A549 (cell line): Measurements from ENCODE around the gene NAA30. TPM values are rescaled to one million over a fixed set of nuclear protein-coding genes. Genes with fewer than 3 reads are reported as not detected.

Source experiments
- ATAC-seq, 2 experiments: fragments of 200-7000 bp in 1 of 2; fragments of >200 bp in 1 of 2; cut with Nextera tagmentation in 1 of 2; cut with Tn5 transposase in 1 of 2; 3 replicates each; pipeline versions ENCODE4 v1.8.0 to v1.9.1; 2018 to 2020; ENCODE audit warnings: mild to moderate bottlenecking in 1 of 2, moderate library complexity in 1 of 2
- CTCF ChIA-PET: fragments of 300-600 bp; sonication (Branson Sonifier 250); formaldehyde crosslinking; extraction: SDS; loops from one replicate; lab custom pipeline; 2021; ENCODE audit warnings: antibody characterized with exemption, inconsistent platforms; lab: Yijun Ruan, JAX
- POLR2A ChIA-PET: fragments of 350-600 bp; formaldehyde crosslinking; extraction: SDS; loops from one replicate; lab custom pipeline; 2021; ENCODE audit warnings: antibody characterized with exemption, inconsistent platforms; lab: Yijun Ruan, JAX
- DNase-seq, 2 experiments: peaks; one replicate each; pipeline versions ENCODE4 v3.0.0 to v3.0.0-alpha.2; 2011 to 2016; ENCODE audit warnings: low read depth in 1 of 2, low spot score in 1 of 2
- FAIRE-seq: peaks from 2 replicates; lab custom pipeline; 2011; peaks lifted over from hg19 to GRCh38; lab: Jason Lieb, UNC
- H3K27ac ChIP-seq, 2 experiments: fragments of >200 bp; sonication (Bioruptor Twin); formaldehyde crosslinking; 3 replicates each; pipeline ENCODE4 v1.5.1; 2016 to 2017
- H3K4me1 ChIP-seq: fragments of >200 bp; sonication (Bioruptor Twin); formaldehyde crosslinking; 3 replicates; pipeline ENCODE4 v1.6.1; 2016
- H3K4me2 ChIP-seq: fragments of >200 bp; sonication (Bioruptor Twin); formaldehyde crosslinking; 3 replicates; pipeline ENCODE4 v1.6.1; 2016
- H3K4me3 ChIP-seq: fragments of >200 bp; sonication (Bioruptor Twin); formaldehyde crosslinking; 3 replicates; pipeline ENCODE4 v1.5.1; 2016
- H3K9me3 ChIP-seq: fragments of >200 bp; sonication (Bioruptor Twin); formaldehyde crosslinking; 3 replicates; pipeline ENCODE4 v1.6.1; 2016
- CHD2 ChIP-seq: fragments of 150-350 bp; IDR thresholded peaks from 2 replicates; pipeline ENCODE4 v1.6.1; 2014; ENCODE audit warnings: low read length; ENCODE audit not compliant: partially characterized antibody
- CHD4 ChIP-seq: fragments of 200-600 bp; sonication (generic); IDR thresholded peaks from 2 replicates; pipeline ENCODE4 v1.6.1; 2016; ENCODE audit warnings: antibody characterized with exemption, mild to moderate bottlenecking, borderline replicate concordance
- ESRRA ChIP-seq: fragments of 150-350 bp; IDR thresholded peaks from 2 replicates; pipeline ENCODE4 v1.6.1; 2014; ENCODE audit warnings: mild to moderate bottlenecking, low read length, borderline replicate concordance
- FOSL2 ChIP-seq, 2 experiments: fragments of 450-650 bp in 1 of 2; fragments of >200 bp in 1 of 2; sonication (Bioruptor Twin) in 1 of 2; formaldehyde crosslinking; IDR thresholded peaks; 2 replicates each; pipeline versions ENCODE4 v1.5.0 to v1.6.1; 2016 to 2020; ENCODE audit warnings: mild to moderate bottlenecking in 1 of 2, moderate library complexity in 1 of 2
- GATA3 ChIP-seq: IDR thresholded peaks from 2 replicates; pipeline ENCODE4 v1.6.1; 2012; ENCODE audit warnings: borderline replicate concordance
- HOXA7 ChIP-seq: fragments of 250-450 bp; sonication (Bioruptor Pico); IDR thresholded peaks from 2 replicates; pipeline ENCODE4 v1.5.0; 2020; ENCODE audit warnings: mild to moderate bottlenecking, moderate library complexity
- HOXB13 ChIP-seq: fragments of 250-450 bp; sonication (Bioruptor Pico); IDR thresholded peaks from 2 replicates; pipeline ENCODE4 v1.5.0; 2020; ENCODE audit warnings: low read depth, mild to moderate bottlenecking, moderate library complexity
- HOXB5 ChIP-seq: fragments of 250-450 bp; sonication (Bioruptor Pico); IDR thresholded peaks from 2 replicates; pipeline ENCODE4 v1.5.0; 2020; ENCODE audit warnings: mild to moderate bottlenecking, moderate library complexity
- JUN ChIP-seq, 2 experiments: fragments of >200 bp; sonication (Bioruptor Twin); formaldehyde crosslinking; IDR thresholded peaks; 2 replicates in 1 of 2; 3 replicates in 1 of 2; pipeline ENCODE4 v1.6.1; 2016 to 2017
- JUNB ChIP-seq: fragments of >200 bp; sonication (Bioruptor Twin); formaldehyde crosslinking; IDR thresholded peaks from 2 replicates; pipeline ENCODE4 v1.6.1; 2016
- NFE2L2 ChIP-seq: fragments of 150-350 bp; conservative IDR thresholded peaks from 2 replicates; pipeline ENCODE4 v1.6.1; 2014; ENCODE audit warnings: low read length
- POLR2AphosphoS2 ChIP-seq: conservative IDR thresholded peaks from 2 replicates; pipeline ENCODE4 v1.6.1; 2012; ENCODE audit warnings: low read length, improper control_type of control experiment, inconsistent platforms
- RCOR1 ChIP-seq: fragments of 150-350 bp; IDR thresholded peaks from 2 replicates; pipeline ENCODE4 v1.6.1; 2014; ENCODE audit warnings: antibody characterized with exemption, low read length, low read depth
- RFX5 ChIP-seq: fragments of 450-650 bp; IDR thresholded peaks from 2 replicates; pipeline ENCODE4 v1.7.1; 2014; ENCODE audit warnings: antibody characterized with exemption, mild to moderate bottlenecking, moderate library complexity
- RNF2 ChIP-seq: fragments of 200-600 bp; sonication (generic); IDR thresholded peaks from 2 replicates; pipeline ENCODE4 v1.6.1; 2016; ENCODE audit warnings: low read depth, mild to moderate bottlenecking, antibody characterized with exemption, moderate library complexity, borderline replicate concordance
- TFCP2L1 ChIP-seq: fragments of 250-450 bp; sonication (Bioruptor Pico); IDR thresholded peaks from 2 replicates; pipeline ENCODE4 v1.5.0; 2021; ENCODE audit warnings: mild to moderate bottlenecking
- ZFP36 ChIP-seq: fragments of 450-650 bp; IDR thresholded peaks from 2 replicates; pipeline ENCODE4 v1.6.1; 2014; ENCODE audit warnings: borderline replicate concordance; ENCODE audit not compliant: partially characterized antibody
- ZSCAN20 ChIP-seq: fragments of 250-450 bp; sonication (Bioruptor Pico); IDR thresholded peaks from 2 replicates; pipeline ENCODE4 v1.8.0; 2022; ENCODE audit warnings: mild to moderate bottlenecking, moderate library complexity
- WGBS: methylation state at CpG from one replicate; pipeline ENCODE4 v1.1.6; 2017; ENCODE audit errors: missing lambda C conversion rate; 5-methylcytosine and 5-hydroxymethylcytosine counted together
- polyA plus RNA-seq, 4 experiments: library from polyadenylated mRNA; depleted of rRNA in 3 of 4; stranded (reverse); fragments of >200 nt; fragmentation: RNase III in 1 of 4; extraction: RNeasy Plus Mini Kit Qiagen cat#74134 plus additional on column Dnase treatment in 1 of 4; gene quantifications; 2 replicates in 3 of 4; 3 replicates in 1 of 4; pipeline ENCODE4 v1.2.3, GENCODE V29; 2011 to 2017
- TF ChIP-seq, protein P1 (sequence below): fragments of >200 bp; sonication (Bioruptor Twin); formaldehyde crosslinking; IDR thresholded peaks from 3 replicates; pipeline ENCODE4 v1.5.1; 2016
- TF ChIP-seq, protein P2 (sequence below): fragments of 150-350 bp; IDR thresholded peaks from 2 replicates; pipeline ENCODE4 v1.6.1; 2014; ENCODE audit warnings: low read depth, mild to moderate bottlenecking, low read length
- TF ChIP-seq, protein P3 (sequence below): fragments of >200 bp; sonication (Bioruptor Twin); formaldehyde crosslinking; IDR thresholded peaks from 2 replicates; pipeline ENCODE4 v1.6.1; 2016
- TF ChIP-seq, protein P4 (sequence below): IDR thresholded peaks from 2 replicates; pipeline ENCODE4 v1.6.1; 2012

NAA30 gene
- polyA plus RNA-seq, 2 of the 4 experiments (the other 2 are of a cell fraction) = 13.4 to 27.0 TPM

- TF ChIP-seq, protein P1, sequence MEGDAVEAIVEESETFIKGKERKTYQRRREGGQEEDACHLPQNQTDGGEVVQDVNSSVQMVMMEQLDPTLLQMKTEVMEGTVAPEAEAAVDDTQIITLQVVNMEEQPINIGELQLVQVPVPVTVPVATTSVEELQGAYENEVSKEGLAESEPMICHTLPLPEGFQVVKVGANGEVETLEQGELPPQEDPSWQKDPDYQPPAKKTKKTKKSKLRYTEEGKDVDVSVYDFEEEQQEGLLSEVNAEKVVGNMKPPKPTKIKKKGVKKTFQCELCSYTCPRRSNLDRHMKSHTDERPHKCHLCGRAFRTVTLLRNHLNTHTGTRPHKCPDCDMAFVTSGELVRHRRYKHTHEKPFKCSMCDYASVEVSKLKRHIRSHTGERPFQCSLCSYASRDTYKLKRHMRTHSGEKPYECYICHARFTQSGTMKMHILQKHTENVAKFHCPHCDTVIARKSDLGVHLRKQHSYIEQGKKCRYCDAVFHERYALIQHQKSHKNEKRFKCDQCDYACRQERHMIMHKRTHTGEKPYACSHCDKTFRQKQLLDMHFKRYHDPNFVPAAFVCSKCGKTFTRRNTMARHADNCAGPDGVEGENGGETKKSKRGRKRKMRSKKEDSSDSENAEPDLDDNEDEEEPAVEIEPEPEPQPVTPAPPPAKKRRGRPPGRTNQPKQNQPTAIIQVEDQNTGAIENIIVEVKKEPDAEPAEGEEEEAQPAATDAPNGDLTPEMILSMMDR = no peak
- TF ChIP-seq GATA3 = no peak
Measured at GRCh38 chr14:57352396-57353170, 37.8 kb upstream of the NAA30 start (continued).

GRCh38 chr14:57355081-57355800 is 35.1 kb upstream of the NAA30 start:
- no peak for ATAC-seq
- TF ChIP-seq JUNB = no peak
- TF ChIP-seq NFE2L2 = no peak
- TF ChIP-seq POLR2AphosphoS2 = no peak
- TF ChIP-seq, protein P1 = no peak
- no peak for TF ChIP-seq JUN (IDR thresholded peaks at IDR 0.05)
- TF ChIP-seq ZFP36 = no peak
- no peak for TF ChIP-seq RNF2
- no peak for TF ChIP-seq TFCP2L1 (CRISPR knock-in tag)
- TF ChIP-seq HOXB5 (CRISPR knock-in tag) = no peak
- TF ChIP-seq RCOR1 = no peak
- TF ChIP-seq, all 56 proteins: peak for 0
- WGBS = 58% methylated on average over 3 of the region's 3 CpGs
- no peaks in the 10 kb centered on the region for H3K9me3 ChIP-seq
- ChIA-PET CTCF (no interaction called here), POLR2A (no interaction called here)
- no peak overlapping the region for H3K27ac ChIP-seq
- FAIRE-seq (no peak), DNase-seq (no peak)
- H3K4me2 ChIP-seq = no peak overlapping the region
- no peak overlapping the region for H3K4me3 ChIP-seq
- peaks cover under 1% of the 10 kb centered on the region; the same call in 1 of the 3 replicates for H3K4me1 ChIP-seq

GRCh38 chr14:57362361-57362760 is 28.0 kb upstream of the NAA30 start:
- DNase-seq (no peak), FAIRE-seq (no peak), ATAC-seq (no peak)
- Histone ChIP-seq H3K27ac (no peak overlapping the region), H3K4me1 (no peaks in the 10 kb centered on the region), H3K9me3 (no peaks in the 10 kb centered on the region), H3K4me3 (no peak overlapping the region), H3K4me2 (no peak overlapping the region)
- no peak for TF ChIP-seq HOXB5 (CRISPR knock-in tag)
- TF ChIP-seq, protein P2, sequence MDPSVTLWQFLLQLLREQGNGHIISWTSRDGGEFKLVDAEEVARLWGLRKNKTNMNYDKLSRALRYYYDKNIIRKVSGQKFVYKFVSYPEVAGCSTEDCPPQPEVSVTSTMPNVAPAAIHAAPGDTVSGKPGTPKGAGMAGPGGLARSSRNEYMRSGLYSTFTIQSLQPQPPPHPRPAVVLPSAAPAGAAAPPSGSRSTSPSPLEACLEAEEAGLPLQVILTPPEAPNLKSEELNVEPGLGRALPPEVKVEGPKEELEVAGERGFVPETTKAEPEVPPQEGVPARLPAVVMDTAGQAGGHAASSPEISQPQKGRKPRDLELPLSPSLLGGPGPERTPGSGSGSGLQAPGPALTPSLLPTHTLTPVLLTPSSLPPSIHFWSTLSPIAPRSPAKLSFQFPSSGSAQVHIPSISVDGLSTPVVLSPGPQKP = no peak
- TF ChIP-seq FOSL2 (IDR thresholded peaks at IDR 0.05) = no peak
- TF ChIP-seq FOSL2 (CRISPR knock-in tag; IDR thresholded peaks at IDR 0.05) = no peak
- no peak for TF ChIP-seq RFX5
- TF ChIP-seq, protein P1 = no peak
- TF ChIP-seq, protein P3, sequence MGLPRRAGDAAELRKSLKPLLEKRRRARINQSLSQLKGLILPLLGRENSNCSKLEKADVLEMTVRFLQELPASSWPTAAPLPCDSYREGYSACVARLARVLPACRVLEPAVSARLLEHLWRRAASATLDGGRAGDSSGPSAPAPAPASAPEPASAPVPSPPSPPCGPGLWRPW = no peak
- TF ChIP-seq ZSCAN20 (CRISPR knock-in tag) = no peak
- TF ChIP-seq HOXB13 (CRISPR knock-in tag) = no peak
- no peak for TF ChIP-seq GATA3
- no peak for TF ChIP-seq NFE2L2
- no peak for TF ChIP-seq ESRRA
- TF ChIP-seq, protein P4, sequence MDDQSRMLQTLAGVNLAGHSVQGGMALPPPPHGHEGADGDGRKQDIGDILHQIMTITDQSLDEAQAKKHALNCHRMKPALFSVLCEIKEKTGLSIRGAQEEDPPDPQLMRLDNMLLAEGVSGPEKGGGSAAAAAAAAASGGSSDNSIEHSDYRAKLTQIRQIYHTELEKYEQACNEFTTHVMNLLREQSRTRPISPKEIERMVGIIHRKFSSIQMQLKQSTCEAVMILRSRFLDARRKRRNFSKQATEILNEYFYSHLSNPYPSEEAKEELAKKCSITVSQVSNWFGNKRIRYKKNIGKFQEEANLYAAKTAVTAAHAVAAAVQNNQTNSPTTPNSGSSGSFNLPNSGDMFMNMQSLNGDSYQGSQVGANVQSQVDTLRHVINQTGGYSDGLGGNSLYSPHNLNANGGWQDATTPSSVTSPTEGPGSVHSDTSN = no peak
- TF ChIP-seq POLR2AphosphoS2 = no peak
- no peak for TF ChIP-seq CHD2
- TF ChIP-seq CHD4 = no peak
- TF ChIP-seq HOXA7 (CRISPR knock-in tag) = no peak
- ChIA-PET CTCF (interaction anchor here (3.4 kb wide), 1 partner anchor 11 kb away, joined by 10 read pairs; no protein-coding TSS in a partner anchor), POLR2A (no interaction called here)
